ENCODE data around the gene HCN2. TPM values are rescaled to one million over a fixed set of nuclear protein-coding genes. Genes with fewer than 3 reads are reported as not detected.

Gene HCN2
- total RNA-seq, 2 donors from 2014 or later, result 0.26 TPM; not detected in 1

DNA sequence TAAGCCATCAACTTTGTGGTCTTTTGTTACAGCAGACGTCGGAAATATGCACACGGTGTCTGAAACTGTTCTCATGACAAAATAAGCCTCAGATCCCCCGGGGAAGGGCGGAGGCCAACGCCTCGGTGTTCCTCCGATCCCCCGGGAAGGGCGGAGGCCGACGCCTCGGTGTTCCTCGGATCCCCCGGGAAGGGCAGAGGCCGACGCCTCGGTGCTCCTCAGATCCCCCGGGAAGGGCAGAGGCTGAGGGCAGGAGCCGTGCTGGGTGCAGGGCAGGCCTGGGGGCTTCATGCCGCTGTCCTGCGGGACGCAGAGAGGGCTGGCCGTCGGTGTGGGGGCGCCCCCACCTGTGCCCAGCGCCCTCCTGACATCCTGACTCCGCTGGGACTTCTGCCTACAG, 54.7 kb downstream of the HCN2 start:
- H3K4me1 ChIP-seq, result peaks cover 5% of the 10 kb centered on the region
- WGBS, 2 donors, result 72% methylated on average over 21 to 22 of the region's 28 CpGs
- no peaks in the 10 kb centered on the region for H3K9me3 ChIP-seq
- intact Hi-C loops (cut with DNase I), result no loop called here
- no peak for DNase-seq
- peaks cover 7 to 13% of the 10 kb centered on the region in 2 donors for H3K36me3 ChIP-seq (replicated peaks in 1 of 2; ENCODE audit: insufficient read depth in 1 of 2, low read depth in 2 of 2)
- no peak overlapping the region for H3K4me3 ChIP-seq
- TF ChIP-seq POLR2A (IDR thresholded peaks at IDR 0.05), result no peak
- TF ChIP-seq, protein P1, sequence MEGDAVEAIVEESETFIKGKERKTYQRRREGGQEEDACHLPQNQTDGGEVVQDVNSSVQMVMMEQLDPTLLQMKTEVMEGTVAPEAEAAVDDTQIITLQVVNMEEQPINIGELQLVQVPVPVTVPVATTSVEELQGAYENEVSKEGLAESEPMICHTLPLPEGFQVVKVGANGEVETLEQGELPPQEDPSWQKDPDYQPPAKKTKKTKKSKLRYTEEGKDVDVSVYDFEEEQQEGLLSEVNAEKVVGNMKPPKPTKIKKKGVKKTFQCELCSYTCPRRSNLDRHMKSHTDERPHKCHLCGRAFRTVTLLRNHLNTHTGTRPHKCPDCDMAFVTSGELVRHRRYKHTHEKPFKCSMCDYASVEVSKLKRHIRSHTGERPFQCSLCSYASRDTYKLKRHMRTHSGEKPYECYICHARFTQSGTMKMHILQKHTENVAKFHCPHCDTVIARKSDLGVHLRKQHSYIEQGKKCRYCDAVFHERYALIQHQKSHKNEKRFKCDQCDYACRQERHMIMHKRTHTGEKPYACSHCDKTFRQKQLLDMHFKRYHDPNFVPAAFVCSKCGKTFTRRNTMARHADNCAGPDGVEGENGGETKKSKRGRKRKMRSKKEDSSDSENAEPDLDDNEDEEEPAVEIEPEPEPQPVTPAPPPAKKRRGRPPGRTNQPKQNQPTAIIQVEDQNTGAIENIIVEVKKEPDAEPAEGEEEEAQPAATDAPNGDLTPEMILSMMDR (IDR thresholded peaks at IDR 0.05), result no peak
- H3K27ac ChIP-seq, result no peak overlapping the region
- no peak for ATAC-seq
- H3K27me3 ChIP-seq, result no peaks in the 10 kb centered on the region

DNA sequence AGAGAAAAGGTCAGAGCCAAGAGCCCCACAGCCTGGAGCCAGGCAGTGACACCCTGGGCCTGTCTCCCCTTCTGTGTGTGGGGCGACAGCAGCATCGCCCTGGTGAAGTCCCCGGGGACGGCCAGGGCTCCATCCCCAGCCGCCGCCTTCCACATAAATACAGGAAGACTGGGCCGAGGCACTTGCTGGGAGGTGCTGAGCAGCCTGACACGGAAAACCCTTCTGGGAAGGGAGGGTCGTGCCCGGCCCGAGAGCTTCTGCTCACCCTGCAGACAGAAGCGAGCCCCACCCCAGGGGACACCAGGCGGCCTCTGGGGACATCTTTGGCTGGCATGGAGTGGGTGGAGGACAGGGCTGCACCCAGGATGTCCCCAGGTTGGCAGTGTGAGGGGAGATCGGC, 55.1 kb downstream of the HCN2 start:
- H3K27me3 ChIP-seq, result no peaks in the 10 kb centered on the region
- peaks cover 7 to 15% of the 10 kb centered on the region in 2 donors for H3K36me3 ChIP-seq (replicated peaks in 1 of 2; ENCODE audit: insufficient read depth in 1 of 2, low read depth in 2 of 2)
- H3K27ac ChIP-seq, result no peak overlapping the region
- intact Hi-C loops (cut with DNase I), result no loop called here
- DNase-seq (no peak), ATAC-seq (no peak)
- peaks cover 4% of the 10 kb centered on the region for H3K4me1 ChIP-seq
- WGBS, 2 donors, result 60 to 88% methylated on average over 4 to 12 of the region's 14 CpGs
- TF ChIP-seq, protein P1 (IDR thresholded peaks at IDR 0.05), result no peak
- no peak for TF ChIP-seq POLR2A (IDR thresholded peaks at IDR 0.05)
- no peaks in the 10 kb centered on the region for H3K9me3 ChIP-seq
- H3K4me3 ChIP-seq, result no peak overlapping the region

- no peaks in the 10 kb centered on the region for H3K4me1 ChIP-seq
- no peaks in the 10 kb centered on the region for H3K9me3 ChIP-seq
- peaks cover 13 to 16% of the 10 kb centered on the region in 2 donors for H3K36me3 ChIP-seq (replicated peaks in 1 of 2; ENCODE audit: insufficient read depth in 1 of 2, low read depth in 2 of 2)
- H3K27me3 ChIP-seq, result no peaks in the 10 kb centered on the region
- intact Hi-C loops (cut with DNase I), result no loop called here
- no peak for TF ChIP-seq POLR2A (IDR thresholded peaks at IDR 0.05)
- TF ChIP-seq, protein P1 (IDR thresholded peaks at IDR 0.05), result no peak
- ATAC-seq (no peak), DNase-seq (no peak)
- 91 to 94% methylated on average over 13 to 50 of the region's 62 CpGs for WGBS, 2 donors
- H3K4me3 ChIP-seq, result no peak overlapping the region
- no peak overlapping the region for H3K27ac ChIP-seq
Measured at GRCh38 chr19:645912-646778, 56.5 kb downstream of the HCN2 start.

DNA sequence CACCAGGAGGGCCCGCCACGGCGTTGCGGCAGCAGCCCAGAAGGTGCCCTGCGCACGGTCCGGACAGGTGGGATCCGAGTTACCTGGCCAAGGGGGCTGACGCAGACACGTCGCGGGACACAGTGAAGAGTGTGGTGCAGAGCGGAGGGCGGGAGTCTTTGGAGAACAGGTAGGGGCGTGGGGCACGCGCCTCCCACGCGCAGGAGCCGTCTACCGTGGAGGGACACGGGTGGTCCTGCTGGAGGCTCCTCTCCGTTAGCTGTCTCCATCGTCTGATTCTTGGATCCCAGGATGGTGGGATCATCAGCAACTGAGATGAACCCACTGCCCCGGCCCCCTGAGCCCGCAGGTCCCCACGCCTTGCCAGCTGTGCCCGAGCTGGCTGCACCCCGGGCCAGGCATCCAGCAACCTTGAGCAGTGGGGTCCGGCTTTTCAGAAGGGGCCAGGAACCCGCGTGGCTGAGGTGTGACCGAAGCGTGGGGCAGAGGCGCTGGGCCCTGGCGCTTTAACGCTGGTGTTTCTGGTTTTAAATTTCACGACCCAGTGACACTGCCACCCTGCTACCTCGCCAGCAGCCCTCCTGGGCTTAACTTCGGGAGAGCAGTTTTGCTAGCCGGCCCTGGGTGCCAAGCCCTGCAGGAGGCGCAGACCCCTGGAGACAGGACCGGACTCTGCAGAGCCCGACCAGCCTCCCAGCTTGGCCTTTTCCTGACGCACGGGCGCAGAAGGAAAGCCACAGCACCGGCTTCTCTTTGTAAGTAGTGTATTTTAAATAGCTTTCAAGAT, 57.3 kb downstream of the HCN2 start:
- Histone ChIP-seq H3K27me3 (no peaks in the 10 kb centered on the region), H3K27ac (no peak overlapping the region), H3K36me3 (replicated peaks in 1 of 2; ENCODE audit: insufficient read depth in 1 of 2, low read depth in 2 of 2) (peaks cover 15 to 19% of the 10 kb centered on the region in 2 donors), H3K4me1 (no peaks in the 10 kb centered on the region), H3K9me3 (no peaks in the 10 kb centered on the region), H3K4me3 (no peak overlapping the region)
- 92 to 94% methylated on average over 24 to 41 of the region's 48 CpGs for WGBS, 2 donors
- intact Hi-C loops (cut with DNase I), result no loop called here
- ATAC-seq (no peak), DNase-seq (no peak)
- TF ChIP-seq POLR2A (IDR thresholded peaks at IDR 0.05), result no peak
- TF ChIP-seq, protein P1 (IDR thresholded peaks at IDR 0.05), result no peak

All from body of pancreas (tissue), 4 donors.